AG04450 (cell line): ENCODE data around the gene MYCBP. TPM values are rescaled to one million over a fixed set of nuclear protein-coding genes. Genes with fewer than 3 reads are reported as not detected.

ENCODE experiments used
- CTCF ChIA-PET: fragments of 300-600, 350-600 bp; formaldehyde crosslinking; extraction: SDS; loops from one replicate; lab custom pipeline; 2022; ENCODE audit warnings: antibody characterized with exemption, inconsistent platforms; lab: Charles Lee
- POLR2A ChIA-PET: fragments of 350-600 bp; formaldehyde crosslinking; extraction: SDS; loops from one replicate; lab custom pipeline; 2021; ENCODE audit warnings: antibody characterized with exemption, inconsistent platforms; lab: Yijun Ruan, JAX
- DNase-seq: peaks from one replicate; pipeline ENCODE4 v3.0.0-alpha.2; 2011; ENCODE audit warnings: low read depth, low spot score
- H3K27ac ChIP-seq: one replicate; pipeline ENCODE4 v1.5.1; 2012; ENCODE audit warnings: low read depth, low read length, control low read depth
- H3K27me3 ChIP-seq: one replicate; pipeline ENCODE4 v1.6.0; 2012; ENCODE audit warnings: low read length; ENCODE audit not compliant: control insufficient read depth, insufficient read depth
- H3K4me3 ChIP-seq: 2 replicates; pipeline ENCODE4 v1.5.1; 2011; ENCODE audit warnings: mild to moderate bottlenecking, low read depth, low read length, control low read depth
- H3K9me3 ChIP-seq: 2 replicates; pipeline ENCODE4 v1.5.1; 2012; ENCODE audit warnings: low read length; ENCODE audit not compliant: control insufficient read depth, insufficient read depth
- CTCF ChIP-seq: IDR thresholded peaks from 2 replicates; pipeline ENCODE4 v1.5.1; 2011; ENCODE audit warnings: low read depth, low read length, control low read depth, inconsistent platforms
- polyA plus RNA-seq: library from polyadenylated mRNA; depleted of rRNA; stranded (reverse); fragments of >200 nt; gene quantifications from 2 replicates; pipeline ENCODE4 v1.2.3, GENCODE V29; 2011

MYCBP gene
- polyA plus RNA-seq, 1 experiment, result 17.3 TPM

DNA sequence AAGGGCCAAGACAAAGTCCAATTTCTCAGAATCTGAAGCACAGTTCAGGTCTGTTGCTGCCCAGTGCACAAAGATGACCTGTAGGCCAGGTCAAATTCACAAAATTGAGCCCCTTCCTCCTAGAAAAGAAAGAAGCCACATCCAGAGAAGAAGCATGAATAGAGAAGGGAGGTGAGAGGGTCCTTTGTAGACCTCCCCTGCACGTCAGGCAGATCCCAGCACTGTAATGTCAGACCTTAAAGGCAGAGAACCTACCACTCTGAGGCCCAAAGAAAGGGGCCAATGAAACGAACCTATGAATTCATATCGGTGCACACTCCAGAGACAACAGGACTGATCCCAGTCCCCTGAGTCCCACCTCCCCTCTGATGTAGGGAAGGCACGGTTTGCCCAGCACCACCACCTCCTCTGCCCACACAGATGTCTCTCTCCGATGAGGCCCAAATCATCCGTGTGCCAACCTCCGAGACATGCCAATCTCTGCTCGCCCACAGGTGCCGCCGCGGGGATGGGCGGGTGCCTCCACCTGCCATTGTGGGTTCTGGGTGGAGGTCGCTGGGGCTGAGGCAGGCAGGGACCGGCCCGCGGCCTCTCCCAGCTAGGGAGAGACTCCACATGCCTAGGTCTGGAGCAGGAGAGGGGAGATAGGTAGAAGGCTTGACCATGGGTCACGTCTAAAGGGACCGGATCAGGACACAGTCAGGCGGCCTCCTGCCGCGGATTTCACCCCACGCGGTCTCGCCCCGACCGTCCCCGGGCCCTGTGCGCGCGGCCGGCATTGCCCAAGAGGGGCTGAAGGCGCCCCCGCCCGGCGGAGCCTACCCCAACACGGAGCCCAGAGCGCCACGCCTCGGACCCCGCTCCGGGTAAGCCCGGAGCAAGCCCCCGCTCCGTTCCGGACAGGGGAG lies 55.6 kb downstream of the MYCBP start:
- peaks cover 72% of the 10 kb centered on the region for H3K27me3 ChIP-seq
- no peak for TF ChIP-seq CTCF
- DNase-seq, result no peak
- H3K9me3 ChIP-seq, result peaks cover 18% of the 10 kb centered on the region; the same call in 1 of the 2 replicates
- ChIA-PET CTCF (interaction anchor here (1.4 kb wide), 1 partner anchor 24 kb away, joined by 3 read pairs; no protein-coding TSS in a partner anchor), POLR2A (no interaction called here)
- H3K4me3 ChIP-seq, result no peak overlapping the region
- no peak overlapping the region for H3K27ac ChIP-seq

DNA sequence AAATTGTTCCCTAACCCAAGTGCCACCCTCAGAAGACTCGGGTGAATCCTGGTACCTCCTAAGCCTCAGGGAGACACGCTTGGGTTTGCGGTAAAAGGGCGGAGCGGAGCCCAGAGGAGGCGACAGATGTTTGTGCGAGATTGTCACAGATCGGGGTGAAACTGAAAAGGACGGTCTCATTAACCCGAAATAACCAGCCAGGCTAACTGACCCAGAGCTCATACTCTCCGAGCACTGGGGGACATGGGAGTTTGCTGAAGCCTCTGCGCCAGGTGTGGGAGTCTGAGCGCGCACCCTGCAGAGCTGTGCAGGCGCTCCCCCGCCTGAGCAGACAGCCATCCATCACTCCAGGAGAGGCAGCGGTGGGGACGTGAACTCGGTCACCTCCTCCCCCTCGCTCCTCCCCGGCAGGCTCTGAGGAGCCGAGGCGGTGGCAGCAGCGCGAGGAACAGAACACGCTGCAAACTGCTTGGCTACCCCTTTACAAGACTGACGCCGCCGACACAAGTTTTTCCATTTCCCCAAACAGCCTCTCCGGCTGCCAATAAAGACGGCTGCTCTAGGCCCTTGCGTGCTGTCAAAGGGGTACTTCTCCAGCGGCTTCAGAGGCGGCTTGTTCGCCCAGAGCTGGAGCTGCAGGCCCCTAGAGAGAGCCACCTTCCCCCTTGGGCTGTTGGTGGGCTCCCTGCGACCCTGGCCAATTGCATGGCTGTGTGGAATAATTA lies 57.1 kb downstream of the MYCBP start:
- no peak for TF ChIP-seq CTCF
- ChIA-PET CTCF (interaction anchor here (0.5 kb wide), 1 partner anchor 117 kb away, joined by 3 read pairs; no protein-coding TSS in a partner anchor), POLR2A (no interaction called here)
- DNase-seq, result no peak
- H3K9me3 ChIP-seq, result peaks cover 18% of the 10 kb centered on the region; the same call in 1 of the 2 replicates
- H3K4me3 ChIP-seq, result no peak overlapping the region
- no peak overlapping the region for H3K27ac ChIP-seq
- peaks cover 61% of the 10 kb centered on the region for H3K27me3 ChIP-seq

DNA sequence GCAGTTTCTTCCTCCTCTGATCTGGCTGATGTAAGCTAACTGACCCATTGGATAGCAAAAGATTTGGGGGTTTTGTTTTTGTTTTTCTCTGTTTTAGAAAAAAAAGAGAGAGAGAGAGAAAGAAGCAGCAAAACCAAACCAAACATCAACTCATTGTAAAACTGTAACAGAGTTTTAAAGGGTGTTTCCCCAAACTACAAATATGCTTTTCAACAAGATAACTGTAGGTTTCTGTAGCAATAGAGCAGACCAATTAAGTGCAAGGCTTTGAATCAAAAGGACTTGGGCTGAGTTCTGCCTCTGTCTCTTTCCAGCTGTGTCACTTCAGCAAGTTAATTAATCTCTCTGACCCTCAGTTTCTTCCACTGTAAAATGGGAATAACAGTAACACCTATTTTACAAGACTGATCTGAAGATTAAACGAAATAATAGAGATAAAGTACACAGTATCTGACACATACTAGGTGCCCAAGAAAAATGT lies 58.1 kb downstream of the MYCBP start:
- H3K9me3 ChIP-seq, result peaks cover 18% of the 10 kb centered on the region; the same call in 1 of the 2 replicates
- no peak overlapping the region for H3K27ac ChIP-seq
- ChIA-PET CTCF (interaction anchor here (0.6 kb wide), 1 partner anchor 14 kb away, joined by 3 read pairs; no protein-coding TSS in a partner anchor), POLR2A (no interaction called here)
- DNase-seq, result no peak
- peaks cover 59% of the 10 kb centered on the region for H3K27me3 ChIP-seq
- TF ChIP-seq CTCF, result no peak
- H3K4me3 ChIP-seq, result no peak overlapping the region

DNA sequence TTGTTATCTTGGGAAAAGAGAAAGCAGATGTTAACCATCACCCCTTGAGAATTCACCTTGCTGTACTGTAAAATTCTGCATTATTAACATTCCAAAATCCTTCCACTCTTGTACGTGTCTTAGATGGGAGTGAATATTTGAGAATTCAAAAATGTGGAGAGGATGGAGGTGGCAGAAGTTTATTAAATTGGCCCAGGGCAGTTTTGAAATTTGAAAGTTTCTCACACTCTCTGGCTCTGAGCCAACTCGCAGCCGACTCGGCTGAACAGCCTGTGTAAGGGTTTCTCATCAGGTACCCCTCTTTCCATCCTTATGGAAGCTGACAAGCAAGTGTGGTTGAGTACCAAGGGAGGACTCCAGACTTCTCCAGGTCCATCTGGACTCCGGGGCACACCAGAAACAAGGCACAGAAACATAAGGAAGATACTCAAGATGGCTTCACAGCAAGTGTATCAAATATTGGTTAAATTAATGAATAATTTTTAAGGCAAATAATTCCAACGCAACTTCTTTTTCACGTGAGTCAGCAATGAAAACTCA lies 58.6 kb downstream of the MYCBP start:
- Histone ChIP-seq H3K4me3 (no peak overlapping the region), H3K9me3 (peaks cover 18% of the 10 kb centered on the region; the same call in 1 of the 2 replicates), H3K27me3 (peaks cover 55% of the 10 kb centered on the region), H3K27ac (no peak overlapping the region)
- ChIA-PET POLR2A (no interaction called here), CTCF (no interaction called here)
- no peak for TF ChIP-seq CTCF
- no peak for DNase-seq
